Psoas muscle (tissue), 8 donors: ENCODE results near the gene UIMC1. TPM values are rescaled to one million over a fixed set of nuclear protein-coding genes. Genes with fewer than 3 reads are reported as not detected.

ENCODE experiments used
- ATAC-seq, 4 donors: fragments of 200-7000 bp; cut with Tn5 transposase; one replicate each; pipeline ENCODE4 v1.9.1; 2020; ENCODE audit warnings: moderate library complexity in 3 of 4, mild to moderate bottlenecking in 2 of 4
- DNase-seq, 2 donors: peaks; one replicate each; pipeline ENCODE4 v3.0.0-alpha.2; 2020
- H3K27ac ChIP-seq: fragments of 200-600 bp; one replicate; pipeline ENCODE4 v1.8.0; 2022
- H3K27me3 ChIP-seq, 3 donors: fragments of 200-600 bp in 1 of 3; one replicate each; pipeline versions ENCODE4 v1.6.1 to v1.8.0; 2013 to 2022; ENCODE audit warnings: low read length in 2 of 3, mild to moderate bottlenecking in 2 of 3, moderate library complexity in 1 of 3; ENCODE audit not compliant: insufficient read depth in 3 of 3
- H3K36me3 ChIP-seq, 2 donors: fragments of 200-600 bp in 1 of 2; one replicate each; pipeline versions ENCODE4 v1.6.1 to v1.8.0; 2013 to 2022; ENCODE audit warnings: low read depth in 1 of 2, mild to moderate bottlenecking in 1 of 2, moderate library complexity in 1 of 2; ENCODE audit not compliant: insufficient read depth in 1 of 2
- H3K4me1 ChIP-seq: fragments of 200-600 bp; one replicate; pipeline ENCODE4 v1.8.0; 2022
- H3K4me3 ChIP-seq: fragments of 200-600 bp; one replicate; pipeline ENCODE4 v1.8.0; 2022; ENCODE audit warnings: mild to moderate bottlenecking
- H3K9me3 ChIP-seq: fragments of 200-600 bp; one replicate; pipeline ENCODE4 v1.8.0; 2022
- CTCF ChIP-seq: fragments of 200-600 bp; IDR thresholded peaks from one replicate; pipeline ENCODE4 v1.8.0; 2022; ENCODE audit warnings: antibody characterized with exemption
- WGBS, 3 donors: extraction: QIAGEN DNeasy Blood & Tissue Kit; methylation state at CpG; one replicate each; pipeline versions ENCODE4 v1.1.6 to v1.1.7; 2013; 5-methylcytosine and 5-hydroxymethylcytosine counted together
- intact Hi-C, 2 donors: fragments of 100-400 bp; cut with DNase I; formaldehyde crosslinking; loops; one replicate each; pipeline versions ENCODE4 v1.11.0 to v1.14.2; 2022
- polyA plus RNA-seq, 3 donors: library from polyadenylated mRNA; stranded (reverse); fragments of 200-250 nt; gene quantifications; one replicate each; pipeline ENCODE4 v1.2.3, GENCODE V29; 2013
- total RNA-seq, 4 donors: library from RNA; stranded (reverse); fragmentation: NEBNext Ultra II Directional in 2 of 4; extraction: Animal tissue kit (Norgen Biotek cat#: 25700) in 2 of 4; gene quantifications; one replicate each; pipeline versions ENCODE4 v1.2.1 to v1.2.4, GENCODE V29; 2021 to 2023
- donor health status: healthy with polysubstance abuse.
- donor health status: DM: no; HTN: no; CAD: no; lungs with moderate emphysema.
- donor health status: Bipolar disorder and iron deficiency.
- donor health status: healthy.
- donor health status: DM: yes; HTN: yes; CAD: no.
- donor health status: DM: no; HTN: no; CAD: no.
- donor health status: DM: no; HTN: no; CAD: no.
- donor health status: DM: yes; HTN: yes; CAD: no.

Gene UIMC1
- total and polyA plus RNA-seq, 7 donors, result 12.7 to 40.0 (median 26.1) TPM

GRCh38 chr5:176880366-176881020 is 126.1 kb downstream of the UIMC1 start:
- Histone ChIP-seq H3K27me3 (peaks cover 0 to 27% (median 0%) of the 10 kb centered on the region in 3 donors), H3K36me3 (no peaks in the 10 kb centered on the region), H3K4me1 (no peaks in the 10 kb centered on the region), H3K4me3 (no peak overlapping the region), H3K27ac (no peak overlapping the region), H3K9me3 (no peaks in the 10 kb centered on the region)
- TF ChIP-seq CTCF, result no peak
- ATAC-seq (no peak), DNase-seq (no peak)
- 91 to 95% (median 95%) methylated on average over 24 to 26 of the region's 26 CpGs for WGBS, 3 donors
- intact Hi-C loops, result no loop called here

- 71 to 80% (median 75%) methylated on average over 22 to 23 of the region's 23 CpGs for WGBS, 3 donors
- intact Hi-C loops, result no loop called here
- DNase-seq, result peak in 1 of 2 donors; percentile 48
- H3K36me3 ChIP-seq, result no peaks in the 10 kb centered on the region
- no peaks in the 10 kb centered on the region for H3K9me3 ChIP-seq
- H3K27ac ChIP-seq, result no peak overlapping the region
- H3K27me3 ChIP-seq, result peaks cover 0 to 33% (median 3%) of the 10 kb centered on the region in 3 donors
- no peaks in the 10 kb centered on the region for H3K4me1 ChIP-seq
- no peak overlapping the region for H3K4me3 ChIP-seq
- no peak for ATAC-seq
- no peak for TF ChIP-seq CTCF
Measured at GRCh38 chr5:176879663-176880361, 126.8 kb downstream of the UIMC1 start.

GRCh38 chr5:176878906-176879662 is 127.5 kb downstream of the UIMC1 start:
- H3K9me3 ChIP-seq, result no peaks in the 10 kb centered on the region
- no peak for TF ChIP-seq CTCF
- no peaks in the 10 kb centered on the region for H3K4me1 ChIP-seq
- no peak overlapping the region for H3K27ac ChIP-seq
- intact Hi-C loops, result no loop called here
- peaks cover 0 to 40% (median 6%) of the 10 kb centered on the region in 3 donors for H3K27me3 ChIP-seq
- no peak for ATAC-seq
- no peak overlapping the region for H3K4me3 ChIP-seq
- no peaks in the 10 kb centered on the region for H3K36me3 ChIP-seq
- 82 to 89% (median 86%) methylated on average over 21 to 23 of the region's 23 CpGs for WGBS, 3 donors
- DNase-seq, result no peak

DNA sequence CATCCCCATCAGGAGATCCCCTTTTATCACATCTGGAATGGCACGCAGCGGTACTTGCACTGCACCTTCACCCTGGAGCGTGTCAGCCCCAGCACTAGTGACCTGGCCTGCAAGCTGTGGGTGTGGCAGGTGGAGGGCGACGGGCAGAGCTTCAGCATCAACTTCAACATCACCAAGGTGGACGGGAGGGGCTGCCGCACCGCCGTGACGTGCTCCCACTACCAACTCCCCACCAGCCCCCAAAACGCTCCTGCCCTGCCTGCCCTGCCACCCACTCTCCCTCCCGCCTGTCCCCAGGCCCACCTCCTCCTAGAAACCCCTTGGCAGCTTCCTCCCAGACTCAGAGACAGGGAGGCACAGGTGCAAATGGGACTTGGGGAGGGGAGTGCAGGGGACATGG is 128.1 kb downstream of the UIMC1 start:
- Histone ChIP-seq H3K36me3 (no peaks in the 10 kb centered on the region), H3K27ac (no peak overlapping the region), H3K27me3 (peaks cover 0 to 46% (median 6%) of the 10 kb centered on the region in 3 donors), H3K4me3 (no peak overlapping the region), H3K4me1 (no peaks in the 10 kb centered on the region), H3K9me3 (no peaks in the 10 kb centered on the region)
- 91 to 92% (median 91%) methylated on average over 12 of the region's 12 CpGs for WGBS, 3 donors
- DNase-seq, result no peak
- TF ChIP-seq CTCF, result no peak
- intact Hi-C loops, result no loop called here
- ATAC-seq, result no peak
